ENCODE data around the gene SPDYE4.

Gene SPDYE4

DNA sequence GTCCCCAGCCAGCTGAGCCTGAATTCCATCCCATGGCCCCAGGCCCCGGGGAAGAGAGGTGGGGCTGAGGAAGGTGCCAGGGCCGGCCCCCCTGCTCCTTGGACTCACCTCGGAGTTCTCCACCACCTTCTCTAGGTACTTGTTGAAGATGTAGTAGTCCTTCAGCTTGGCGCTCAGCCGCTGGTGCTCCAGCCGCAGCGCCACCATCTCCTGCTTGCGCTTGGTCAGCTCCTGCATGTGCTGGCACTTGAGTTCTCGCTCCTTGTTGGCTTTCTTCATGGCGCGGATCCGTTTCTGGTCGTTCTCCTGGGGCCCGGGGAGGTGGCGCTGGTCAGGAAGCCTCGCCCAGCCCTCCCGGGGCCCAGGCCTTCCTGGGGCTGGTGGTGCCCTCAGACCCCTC is 17.0 kb downstream of the SPDYE4 start:
- DNase-seq (ENCODE audit: low read depth): no peak

DNA sequence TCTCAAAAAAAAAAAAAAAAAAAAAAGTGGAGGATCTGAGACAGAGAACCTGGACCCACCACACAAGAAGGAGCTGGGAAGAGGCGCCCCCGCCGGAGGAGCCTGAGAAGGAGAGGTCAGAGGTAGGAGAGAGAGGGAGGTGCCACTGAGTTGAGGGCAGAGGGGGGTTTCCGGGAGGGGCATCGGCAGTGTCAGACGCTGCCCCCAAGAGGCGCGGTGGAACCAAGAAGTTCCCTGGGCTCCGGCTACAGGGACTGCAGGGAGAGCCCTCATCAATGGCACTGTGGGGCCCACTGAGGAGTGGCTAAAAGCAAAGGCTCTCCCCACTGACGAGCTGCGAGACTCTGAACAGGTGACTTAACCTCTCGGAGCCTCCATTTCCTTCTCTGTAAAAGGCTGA is 17.9 kb downstream of the SPDYE4 start:
- no peak for DNase-seq (ENCODE audit: low read depth)

DNA sequence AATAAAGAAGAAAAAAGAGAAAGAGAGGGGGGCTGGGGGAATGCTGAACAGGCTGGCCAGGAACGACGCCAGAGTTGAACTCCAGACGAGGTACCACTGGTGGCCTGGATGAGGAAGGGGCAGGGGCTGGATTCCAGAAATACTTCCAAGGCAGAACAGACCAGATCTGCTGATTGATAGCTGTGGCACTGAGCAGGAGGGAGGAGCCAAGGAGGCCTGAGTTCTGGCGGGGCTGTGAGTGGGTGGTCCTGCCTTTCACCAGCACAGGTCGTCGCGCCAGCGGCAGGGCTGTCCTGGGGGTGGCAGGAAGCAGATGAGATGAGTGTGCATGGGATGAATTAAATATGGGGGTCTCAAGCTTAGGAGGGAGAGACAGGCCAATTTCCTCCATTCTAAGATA is 19.2 kb downstream of the SPDYE4 start:
- no peak for DNase-seq (ENCODE audit: low read depth)

DNA sequence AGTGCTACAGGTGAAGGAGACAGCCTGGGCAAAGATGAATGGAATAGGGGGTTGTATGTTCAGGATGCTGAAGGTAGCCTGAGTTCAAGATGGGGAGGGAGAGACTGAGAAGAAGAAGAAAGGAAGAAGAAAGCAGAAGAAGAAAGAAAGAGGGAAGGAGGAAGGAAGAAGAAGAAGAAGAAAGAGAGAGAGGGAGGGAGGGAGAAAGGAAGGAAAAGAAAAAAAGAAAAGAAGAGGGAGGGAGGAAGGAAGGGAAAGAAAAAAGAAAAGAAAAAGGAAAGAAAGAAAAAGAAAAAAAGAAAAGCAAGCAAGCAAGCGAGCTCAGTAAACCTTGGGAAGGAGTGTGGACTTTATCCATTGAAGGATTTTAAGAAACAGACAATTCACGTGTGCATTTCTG is 21.6 kb downstream of the SPDYE4 start:
- DNase-seq (ENCODE audit: low read depth): no peak

DNA sequence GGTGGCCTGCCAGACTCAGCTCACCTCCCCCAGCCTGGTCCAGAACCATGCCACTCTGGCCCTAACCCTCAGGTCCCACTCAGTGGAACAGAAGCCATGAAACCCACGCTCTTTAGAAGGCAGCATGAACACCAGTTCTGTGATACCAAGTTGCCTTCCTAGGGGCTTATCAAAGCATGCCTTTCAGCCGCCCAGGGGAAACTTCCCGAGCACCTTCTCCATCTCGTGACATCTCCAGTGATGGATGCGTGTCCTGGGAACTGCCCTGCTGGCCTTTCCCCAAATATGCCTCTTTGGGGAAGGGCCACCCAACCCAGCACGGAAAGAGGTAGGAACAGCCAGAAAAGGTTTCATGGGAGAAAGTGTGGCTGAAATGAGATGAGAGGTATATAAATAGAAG is 22.0 kb downstream of the SPDYE4 start:
- DNase-seq (ENCODE audit: low read depth): no peak

DNA sequence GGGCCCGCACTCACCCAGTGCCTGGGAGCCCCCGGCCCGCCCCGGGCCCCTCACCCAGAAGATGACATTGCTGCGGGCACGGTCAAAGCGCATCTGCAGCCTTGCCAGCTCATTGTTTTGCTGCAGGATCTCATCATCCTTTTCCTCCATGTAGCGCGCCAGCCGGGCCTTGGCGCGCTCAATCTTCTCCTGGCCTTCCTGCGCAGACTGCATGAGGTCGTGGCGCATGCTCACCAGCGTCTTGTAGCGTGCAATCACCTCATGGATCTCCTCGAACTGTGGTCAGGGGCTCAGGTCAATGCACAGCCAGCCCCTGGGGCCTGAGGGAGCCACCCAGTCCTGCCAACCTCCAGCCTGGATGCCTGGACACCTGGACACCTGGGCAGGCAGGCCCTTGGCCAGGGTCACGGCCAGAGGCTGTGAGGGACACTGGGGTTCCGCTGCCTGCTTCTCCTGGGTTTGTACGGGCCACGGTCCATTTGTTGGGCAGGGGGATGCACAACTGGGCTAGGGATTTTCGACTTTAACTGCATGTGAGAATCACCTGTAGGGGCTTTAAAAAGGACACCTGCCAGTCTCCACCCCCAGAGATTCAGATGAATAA is 22.9 kb downstream of the SPDYE4 start:
- no peak for DNase-seq (ENCODE audit: low read depth)

DNA sequence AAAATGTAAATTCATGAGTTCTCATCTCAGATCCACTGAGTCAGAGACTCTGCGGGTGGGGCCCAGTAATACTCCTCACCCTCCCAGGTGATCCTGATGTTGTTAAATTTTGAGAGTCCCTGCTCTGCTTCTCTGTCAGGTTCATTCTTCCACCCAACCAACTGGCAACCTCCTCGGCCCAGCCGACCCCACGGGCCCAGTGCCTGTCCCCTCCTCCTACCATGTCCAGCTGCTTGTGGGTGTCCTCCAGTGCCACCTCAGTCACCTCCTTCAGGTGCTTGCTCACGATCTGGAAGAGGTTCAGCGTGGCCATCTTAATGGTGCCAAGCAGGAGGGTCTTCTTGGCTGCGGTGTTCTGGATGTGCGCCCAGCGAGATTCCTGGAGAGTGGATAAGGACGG is 23.5 kb downstream of the SPDYE4 start:
- no peak for DNase-seq (ENCODE audit: low read depth)

DNA sequence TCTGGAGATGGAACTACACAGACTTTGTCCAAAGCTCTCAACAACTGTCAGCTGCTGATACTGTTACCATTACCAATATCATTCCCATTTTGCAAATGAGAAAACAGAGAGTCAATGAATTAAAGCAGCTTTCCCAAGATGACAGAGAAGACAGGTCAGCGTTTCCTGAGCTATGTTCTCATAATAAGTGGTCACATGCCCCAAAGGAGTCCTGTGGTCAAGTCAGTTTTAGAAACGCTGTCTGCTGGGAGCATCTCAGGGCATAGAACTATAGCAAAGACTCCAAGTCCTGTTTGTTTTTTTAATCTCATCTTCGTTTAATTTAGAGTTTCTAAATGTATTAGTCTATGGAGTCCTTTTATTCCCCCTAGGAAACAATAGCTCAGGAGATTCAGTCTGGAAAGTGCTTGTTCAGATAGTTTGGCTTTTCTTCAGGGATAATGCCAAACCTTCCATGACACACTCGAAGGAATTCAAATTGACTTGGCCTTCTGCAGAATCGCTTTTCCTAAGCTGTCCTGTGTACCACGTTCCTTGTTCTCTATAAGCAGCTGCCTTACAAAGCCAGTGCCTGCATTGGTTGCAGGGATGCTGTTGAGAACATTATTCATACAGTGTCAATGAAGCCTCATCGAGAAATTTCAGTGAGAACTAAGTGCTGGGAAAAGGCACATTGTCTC is 25.8 kb downstream of the SPDYE4 start:
- no peak for DNase-seq (ENCODE audit: low read depth)

DNA sequence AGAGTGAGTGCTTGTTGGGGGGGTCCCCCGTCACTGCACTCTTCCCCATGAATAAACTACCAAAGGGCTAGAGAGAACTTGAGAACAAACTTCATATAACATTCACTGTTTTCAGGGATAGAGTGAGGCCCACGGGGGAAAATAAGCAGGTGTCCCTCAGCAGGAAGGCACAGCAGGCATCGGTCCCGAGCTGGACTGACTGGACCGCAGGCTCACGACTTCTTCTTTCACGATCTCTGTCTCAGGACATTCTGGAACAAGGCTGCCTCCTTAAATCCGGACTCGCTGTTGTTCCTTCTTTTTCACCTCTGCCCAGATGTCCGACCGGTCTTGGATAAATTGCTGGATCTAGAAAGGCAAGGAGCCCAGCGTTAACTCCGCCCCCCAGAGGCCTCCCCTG is 28.5 kb downstream of the SPDYE4 start:
- DNase-seq (ENCODE audit: low read depth): no peak

DNA sequence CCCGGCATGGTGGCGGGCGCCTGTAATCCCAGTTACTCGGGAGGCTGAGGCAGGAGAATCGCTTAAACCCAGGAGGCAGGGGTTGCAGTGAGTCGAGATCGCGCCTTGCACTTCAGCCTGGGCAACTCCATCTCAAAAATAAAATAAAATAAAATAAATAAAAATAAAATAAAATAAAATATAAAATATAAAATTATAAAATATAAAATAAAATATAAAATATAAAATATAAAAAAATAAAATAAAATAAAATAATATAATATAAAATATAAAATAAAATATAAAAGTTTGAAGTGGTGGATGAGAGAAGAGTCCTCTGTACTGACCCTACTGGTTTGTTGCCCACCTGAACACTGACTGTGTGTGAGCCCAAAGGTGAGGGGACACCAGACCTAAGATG is 28.9 kb downstream of the SPDYE4 start:
- no peak for DNase-seq (ENCODE audit: low read depth)

DNA sequence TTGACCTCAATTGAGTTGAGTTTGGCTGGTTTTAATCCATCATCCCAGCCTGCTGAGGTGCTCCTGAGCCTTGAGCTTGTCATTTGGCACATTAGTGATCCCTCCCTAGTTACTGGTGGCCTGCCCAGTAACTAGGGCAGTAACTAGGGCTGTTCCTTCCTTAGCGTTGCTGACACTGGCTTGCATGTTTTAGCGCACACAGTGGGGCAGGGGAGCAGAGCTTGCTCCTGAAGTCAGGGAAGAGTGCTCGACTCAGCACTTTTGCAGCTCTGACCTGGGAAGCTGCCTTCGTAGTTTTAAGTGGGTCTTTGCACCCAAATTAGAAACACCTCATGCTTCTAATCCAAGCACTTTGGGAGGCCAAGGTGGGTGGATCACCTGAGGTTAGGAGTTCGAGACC is 29.4 kb downstream of the SPDYE4 start:
- no peak for DNase-seq (ENCODE audit: low read depth)

DNA sequence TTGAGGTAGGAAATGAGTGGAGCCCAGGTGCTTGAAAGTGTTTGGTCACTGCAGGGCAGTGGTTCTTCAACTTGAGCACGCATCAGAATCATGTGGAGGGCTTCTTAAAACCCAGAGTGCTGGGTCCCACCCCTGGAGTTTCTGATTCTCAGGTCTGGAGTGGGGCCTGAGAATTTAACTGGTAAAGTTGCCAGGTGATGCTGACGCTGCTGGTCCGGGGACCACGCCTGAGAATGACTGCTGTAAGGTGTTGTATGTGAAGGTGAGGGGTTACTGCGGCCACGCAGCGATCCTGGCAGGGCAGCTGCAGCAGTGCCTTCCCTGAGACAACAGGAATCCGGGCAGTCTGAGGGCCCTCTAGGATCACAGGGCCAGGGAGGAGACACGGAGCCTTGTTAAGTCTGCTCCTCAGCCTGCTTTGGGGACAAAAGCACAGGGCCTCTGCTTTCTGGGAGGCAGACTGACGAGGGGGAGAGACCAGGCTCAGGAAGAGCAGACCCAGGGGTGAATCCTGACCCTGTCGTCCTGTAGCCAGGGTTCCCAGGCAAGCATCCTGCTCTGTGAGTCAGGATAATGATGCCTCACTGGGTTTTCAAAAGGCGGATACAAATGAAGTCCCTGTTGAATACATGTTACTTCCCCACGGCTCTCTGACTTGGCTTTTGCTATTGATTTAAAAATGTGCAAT is 30.0 kb downstream of the SPDYE4 start:
- DNase-seq (ENCODE audit: low read depth): no peak

DNA sequence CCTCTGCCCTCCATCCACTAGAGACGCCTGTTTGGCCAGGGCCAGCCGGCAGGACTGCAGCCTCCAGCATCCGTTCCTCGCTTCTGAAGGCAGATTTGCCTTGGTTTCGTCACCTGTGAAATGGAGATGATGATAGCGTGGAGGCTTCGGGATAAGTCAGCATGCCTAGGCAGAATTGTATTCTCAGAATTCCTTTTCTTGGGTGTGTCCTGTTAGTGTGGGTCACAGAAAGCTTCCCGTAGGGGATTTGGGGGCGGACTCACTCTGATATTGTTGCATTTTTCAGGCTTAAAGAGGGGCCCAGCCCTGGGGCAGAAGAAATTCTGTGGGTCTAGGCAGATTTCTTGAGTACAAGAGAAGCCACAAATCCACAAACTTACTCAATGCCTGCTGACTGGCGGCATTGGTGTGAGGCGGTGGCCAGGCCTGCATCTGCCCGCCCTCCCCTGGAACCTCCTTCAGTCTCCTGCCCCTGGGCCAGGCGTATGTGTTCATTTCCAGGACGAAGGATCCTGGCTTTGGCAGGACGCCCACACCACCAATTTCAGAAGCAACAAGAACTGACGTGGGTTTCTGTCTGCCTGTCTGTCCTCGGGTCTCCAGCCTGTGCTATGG is 31.3 kb downstream of the SPDYE4 start:
- DNase-seq (ENCODE audit: low read depth): no peak

DNA sequence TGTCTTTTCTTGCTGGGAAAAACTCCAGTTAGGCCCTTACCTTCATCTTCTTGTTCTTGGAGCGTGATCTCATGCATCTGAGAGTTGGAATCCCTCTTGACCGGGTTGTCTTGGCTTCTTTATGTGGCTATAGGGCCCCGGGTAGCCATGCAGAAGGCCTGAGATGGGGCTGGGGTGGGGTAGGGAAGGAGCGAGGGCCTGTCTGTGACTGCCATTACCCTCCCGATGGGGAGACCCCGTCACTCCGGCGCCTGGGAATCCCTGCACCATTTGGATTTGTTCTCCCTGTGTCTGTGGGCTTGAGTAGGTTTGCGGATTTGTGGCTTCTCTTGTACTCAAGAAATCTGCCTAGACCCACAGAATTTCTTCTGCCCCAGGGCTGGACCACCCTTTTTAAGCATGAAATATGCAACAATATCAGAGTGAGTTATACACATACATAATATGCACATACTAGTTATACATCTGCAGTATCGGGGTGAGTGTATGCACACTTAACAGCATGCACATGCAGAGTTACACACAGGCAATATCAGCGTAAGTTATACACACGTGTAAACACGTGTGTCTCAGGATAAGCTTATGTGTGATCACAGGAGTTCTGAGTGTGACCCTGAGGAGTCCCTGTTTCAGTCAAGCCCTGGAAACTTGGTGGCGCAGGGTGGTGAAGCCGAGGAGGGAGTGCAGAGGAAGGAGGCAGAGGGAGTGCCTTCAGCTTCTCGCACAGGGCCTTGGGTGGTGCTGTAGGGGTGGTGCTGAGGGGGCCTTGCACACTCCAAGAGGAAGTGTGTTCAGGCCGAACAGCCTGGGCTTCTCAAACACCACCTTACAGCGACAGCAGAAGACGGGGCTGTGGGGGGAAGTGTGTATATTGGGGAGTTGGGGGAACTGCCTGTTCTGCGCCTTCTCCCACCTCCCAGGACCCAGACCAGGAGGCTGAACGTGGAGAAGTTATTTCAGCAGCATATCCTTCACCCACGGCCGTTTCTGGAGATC is 32.2 kb downstream of the SPDYE4 start:
- DNase-seq (ENCODE audit: low read depth): no peak

DNA sequence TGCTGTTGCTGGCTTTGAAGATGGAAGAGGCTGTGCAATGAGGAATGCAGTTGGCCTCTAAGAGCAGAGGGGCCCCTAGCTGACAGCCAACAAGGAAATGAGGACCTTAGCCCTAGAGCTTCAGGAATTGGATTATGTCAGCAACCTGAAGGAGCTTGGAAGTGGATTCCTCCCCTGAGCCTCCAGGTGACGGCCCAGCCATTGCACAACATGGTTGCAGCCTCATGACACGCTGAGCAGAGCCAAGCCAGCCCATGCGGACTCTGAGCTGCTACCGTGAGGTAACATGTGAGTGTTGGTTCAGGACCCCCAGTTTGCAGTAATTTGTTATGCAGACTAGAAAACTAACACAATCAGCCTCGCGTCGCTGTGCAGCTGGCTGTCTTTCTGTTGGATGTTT is 33.9 kb downstream of the SPDYE4 start:
- no peak for DNase-seq (ENCODE audit: low read depth)

DNA sequence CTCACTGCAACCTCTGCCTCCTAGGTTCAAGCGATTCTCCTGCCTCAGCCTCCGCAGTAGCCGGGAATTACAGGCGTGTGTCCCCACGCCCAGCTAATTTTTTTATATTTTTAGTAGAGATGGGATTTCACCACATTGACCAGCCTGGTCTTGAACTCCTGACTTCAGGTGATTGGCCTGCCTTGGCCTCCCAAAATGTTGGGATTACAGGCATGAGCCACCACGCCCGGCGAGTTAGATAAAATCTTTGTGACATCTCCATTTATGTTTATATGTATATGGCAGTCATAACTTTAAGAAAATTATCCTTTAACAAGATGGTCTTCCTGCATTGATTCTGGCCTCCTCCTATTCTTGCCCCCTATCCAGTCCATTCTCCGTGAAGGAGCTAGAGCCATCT is 37.8 kb downstream of the SPDYE4 start:
- DNase-seq (ENCODE audit: low read depth): no peak

DNA sequence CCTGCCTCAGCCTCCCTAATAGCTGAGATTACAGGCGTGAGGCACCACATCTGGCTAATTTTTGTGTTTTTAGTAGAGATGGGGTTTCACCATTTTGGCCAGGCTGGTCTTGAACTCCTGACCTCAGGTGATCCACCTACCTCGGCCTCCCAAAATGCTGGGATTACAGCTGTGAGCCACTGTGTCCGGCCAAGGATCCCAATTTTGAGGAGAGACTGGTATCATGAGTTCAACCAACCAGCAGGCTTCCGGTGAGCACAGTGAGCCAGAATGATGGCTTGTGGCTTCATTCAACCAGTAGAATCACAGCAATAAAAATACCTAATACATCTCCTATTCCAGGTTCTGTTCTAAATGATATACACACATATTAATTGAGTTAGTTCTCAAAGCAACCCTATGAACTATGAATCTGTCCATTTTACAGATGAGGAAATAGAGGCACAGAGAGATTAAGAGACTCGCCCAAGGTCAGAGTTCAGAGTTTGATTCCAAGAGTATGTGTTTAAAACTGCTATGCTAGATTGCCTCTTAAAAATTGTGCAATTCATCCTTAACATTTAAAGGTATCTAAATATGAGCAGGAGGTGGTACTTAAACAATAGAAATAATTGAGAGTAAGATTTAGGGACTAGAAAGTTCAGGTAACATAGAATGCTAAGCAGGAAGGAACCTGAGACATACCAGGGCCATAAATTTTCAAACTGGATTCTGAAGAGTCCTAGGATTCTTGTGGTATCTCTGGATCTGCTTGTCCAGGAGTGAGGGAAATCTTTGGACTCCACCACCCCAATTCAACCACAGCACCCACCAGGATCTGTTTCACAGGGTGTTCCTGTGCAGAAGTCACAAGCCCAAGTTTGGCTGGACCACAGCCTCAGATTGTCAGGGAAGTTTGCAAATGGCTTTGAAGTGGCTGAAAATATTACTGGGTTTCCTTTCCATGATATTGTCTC is 38.8 kb downstream of the SPDYE4 start:
- DNase-seq (ENCODE audit: low read depth): no peak

DNA sequence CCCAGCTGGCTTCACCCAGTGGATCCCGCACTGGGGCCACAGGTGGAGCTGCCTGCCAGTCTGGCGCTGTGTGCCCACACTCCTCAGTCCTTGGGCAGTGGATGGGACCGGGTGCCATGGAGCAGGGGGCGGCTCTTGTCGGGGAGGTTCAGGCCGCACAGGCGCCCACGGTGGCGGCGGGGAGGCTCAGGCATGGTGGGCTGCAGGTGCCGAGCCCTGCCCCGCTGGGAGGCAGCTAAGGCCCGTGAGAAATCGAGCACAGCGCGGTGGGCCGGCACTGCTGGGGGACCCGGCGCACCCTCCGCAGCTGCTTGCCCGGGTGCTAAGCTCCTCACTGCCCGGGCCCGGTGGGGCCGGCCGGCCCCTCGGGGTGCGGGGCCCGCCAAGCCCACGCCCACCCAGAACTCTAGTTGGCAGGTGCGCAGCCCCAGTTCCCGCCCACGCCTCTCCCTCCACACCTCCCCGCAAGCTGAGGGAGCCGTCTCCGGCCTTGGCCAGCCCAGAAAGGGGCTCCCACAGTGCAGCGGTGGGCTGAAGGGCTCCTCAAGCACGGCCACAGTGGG is 40.3 kb downstream of the SPDYE4 start:
- no peak for DNase-seq (ENCODE audit: low read depth)

DNA sequence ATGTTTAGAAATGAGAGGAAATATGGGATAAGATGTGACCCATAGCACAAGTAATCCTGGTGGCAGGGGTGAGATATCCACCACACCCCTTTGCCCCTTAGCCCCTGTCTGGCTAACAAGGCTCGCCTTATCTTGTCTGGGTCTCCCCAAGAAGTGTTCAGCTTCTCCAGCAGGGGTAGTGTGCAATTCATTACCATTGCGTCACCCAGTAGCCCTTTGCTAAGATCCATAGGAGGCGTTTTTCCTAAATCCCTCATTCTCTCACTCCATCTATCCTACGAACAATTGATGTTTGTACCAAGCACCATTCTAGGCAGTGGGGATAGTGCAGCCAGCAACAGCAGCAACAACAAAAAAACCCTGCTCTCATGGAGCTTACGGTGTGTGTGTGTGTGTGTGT is 44.5 kb downstream of the SPDYE4 start:
- no peak for DNase-seq (ENCODE audit: low read depth)

DNA sequence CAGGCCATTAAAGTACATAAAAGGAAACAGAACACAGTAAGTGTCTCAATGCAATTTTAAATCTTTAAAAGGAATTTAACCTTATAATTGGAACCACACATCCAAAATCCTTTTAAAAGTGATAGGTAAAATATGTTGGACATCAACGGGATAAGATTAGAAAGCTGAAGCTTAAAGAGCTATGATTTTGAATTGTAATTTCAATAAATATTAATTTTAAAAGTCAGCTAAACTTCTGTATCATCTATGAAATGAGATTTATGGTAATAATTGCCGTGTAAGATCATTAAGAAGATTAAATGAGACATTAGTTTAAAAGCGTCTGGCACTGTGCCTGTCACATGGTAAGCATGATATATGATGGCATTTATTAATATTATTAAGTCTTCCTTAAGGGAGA is 45.0 kb downstream of the SPDYE4 start:
- DNase-seq (ENCODE audit: low read depth): no peak

DNA sequence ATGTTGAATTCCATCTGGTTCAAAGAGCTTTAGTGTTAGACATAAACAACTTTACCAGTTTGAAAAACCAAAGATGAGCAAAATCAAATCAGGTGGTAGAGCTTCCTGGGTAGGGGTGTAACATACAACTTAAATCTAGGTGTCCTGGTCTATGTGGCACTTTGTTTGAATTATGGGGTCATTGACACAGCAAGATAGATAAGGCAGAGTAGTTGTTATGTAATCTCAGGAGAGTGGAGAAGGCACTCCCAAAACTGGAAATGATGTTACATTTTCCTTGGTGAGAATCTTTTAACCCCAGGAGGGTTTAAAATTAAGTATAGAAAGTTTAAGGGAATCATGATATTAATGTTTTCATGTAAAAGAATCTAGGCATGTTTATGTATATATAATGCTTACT is 45.6 kb downstream of the SPDYE4 start:
- no peak for DNase-seq (ENCODE audit: low read depth)
